ENCODE measurements around the gene ABCC1. TPM values are rescaled to one million over a fixed set of nuclear protein-coding genes. Genes with fewer than 3 reads are reported as not detected.

ABCC1 gene
- total RNA-seq, 1 donor from 2014 or later = 49.8 TPM

DNA sequence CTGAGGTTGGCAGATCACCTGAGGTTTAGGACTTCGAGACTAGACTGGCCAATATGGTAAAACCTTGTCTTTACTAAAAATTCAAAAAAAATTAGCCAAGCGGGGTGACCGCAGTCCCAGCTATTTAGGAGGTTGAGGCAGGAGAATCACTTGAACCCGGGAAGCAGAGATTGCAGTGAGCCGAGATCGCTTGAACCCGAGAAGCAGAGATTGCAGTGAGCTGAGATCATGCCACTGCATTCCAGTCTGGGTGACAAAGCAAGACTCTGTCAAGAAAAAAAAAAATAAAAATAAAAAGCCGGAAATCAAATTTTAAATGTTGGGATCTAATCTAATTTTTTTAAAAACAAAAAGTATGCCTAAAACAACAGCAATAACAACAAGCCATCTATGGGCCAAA is 56.3 kb downstream of the ABCC1 start:
- DNase-seq = no peak
- intact Hi-C loops (cut with micrococcal nuclease) = loop anchor here (1.0 kb wide), 1 partner anchor 20 kb away; no protein-coding TSS in a partner anchor
- ATAC-seq (ENCODE audit: low read depth) = no peak
- TF ChIP-seq, protein P1, sequence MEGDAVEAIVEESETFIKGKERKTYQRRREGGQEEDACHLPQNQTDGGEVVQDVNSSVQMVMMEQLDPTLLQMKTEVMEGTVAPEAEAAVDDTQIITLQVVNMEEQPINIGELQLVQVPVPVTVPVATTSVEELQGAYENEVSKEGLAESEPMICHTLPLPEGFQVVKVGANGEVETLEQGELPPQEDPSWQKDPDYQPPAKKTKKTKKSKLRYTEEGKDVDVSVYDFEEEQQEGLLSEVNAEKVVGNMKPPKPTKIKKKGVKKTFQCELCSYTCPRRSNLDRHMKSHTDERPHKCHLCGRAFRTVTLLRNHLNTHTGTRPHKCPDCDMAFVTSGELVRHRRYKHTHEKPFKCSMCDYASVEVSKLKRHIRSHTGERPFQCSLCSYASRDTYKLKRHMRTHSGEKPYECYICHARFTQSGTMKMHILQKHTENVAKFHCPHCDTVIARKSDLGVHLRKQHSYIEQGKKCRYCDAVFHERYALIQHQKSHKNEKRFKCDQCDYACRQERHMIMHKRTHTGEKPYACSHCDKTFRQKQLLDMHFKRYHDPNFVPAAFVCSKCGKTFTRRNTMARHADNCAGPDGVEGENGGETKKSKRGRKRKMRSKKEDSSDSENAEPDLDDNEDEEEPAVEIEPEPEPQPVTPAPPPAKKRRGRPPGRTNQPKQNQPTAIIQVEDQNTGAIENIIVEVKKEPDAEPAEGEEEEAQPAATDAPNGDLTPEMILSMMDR (IDR thresholded peaks at IDR 0.05) = no peak
- H3K36me3 Mint-ChIP-seq (ENCODE audit: low read depth) = peaks cover 18% of the 10 kb centered on the region
- no peaks in the 10 kb centered on the region for H3K27me3 Mint-ChIP-seq
- no peak overlapping the region for H3K4me3 Mint-ChIP-seq
- H3K4me1 Mint-ChIP-seq = peaks cover 51% of the 10 kb centered on the region
- H3K9me3 Mint-ChIP-seq = no peaks in the 10 kb centered on the region
- peak overlapping the region; percentile 99 for H3K27ac Mint-ChIP-seq
- CTCF ChIA-PET = no interaction called here
- POLR2A ChIA-PET = interaction anchor here (0.7 to 1.3 kb wide), 2 partner anchors 21 to 117 kb away, joined by 4 read pairs; partner anchors contain the start of gene CEP20

DNA sequence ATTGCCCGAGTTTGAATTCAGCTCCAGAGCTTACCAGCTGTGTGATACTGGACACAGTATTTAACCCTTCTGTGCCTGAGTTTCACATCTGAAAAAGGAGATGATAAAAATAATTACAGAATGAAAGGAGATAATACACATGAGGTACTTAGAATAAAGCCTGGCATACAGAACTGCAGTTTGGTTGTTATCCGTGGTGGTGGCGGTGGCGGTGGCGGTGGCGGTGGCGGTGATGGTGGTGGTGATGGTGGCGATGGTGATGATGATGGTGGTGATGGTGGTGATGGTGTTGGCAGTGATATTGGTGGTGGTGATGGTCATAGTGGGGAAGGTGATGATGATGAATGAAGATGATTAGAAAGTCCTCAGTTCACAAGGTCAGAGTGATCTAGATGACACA is 57.2 kb downstream of the ABCC1 start:
- no peaks in the 10 kb centered on the region for H3K9me3 Mint-ChIP-seq
- H3K36me3 Mint-ChIP-seq (ENCODE audit: low read depth) = peaks cover 24% of the 10 kb centered on the region
- H3K27me3 Mint-ChIP-seq = no peaks in the 10 kb centered on the region
- no peak for DNase-seq
- no peak for ATAC-seq (ENCODE audit: low read depth)
- ChIA-PET CTCF (interaction anchor here (1.0 kb wide), 1 partner anchor 121 kb away, joined by 4 read pairs; no protein-coding TSS in a partner anchor), POLR2A (interaction anchor here (0.8 to 3.8 kb wide), 9 partner anchors 8 to 364 kb away, joined by 3 to 37 read pairs (median 4); partner anchors contain the start of genes CEP20 and MARF1)
- peak overlapping the region; percentile 46 for H3K4me3 Mint-ChIP-seq
- intact Hi-C loops (cut with micrococcal nuclease) = loop anchor here (1.0 kb wide), 4 partner anchors 19 to 118 kb away; partner anchors contain the start of gene CEP20
- H3K27ac Mint-ChIP-seq = peak overlapping the region; percentile 99
- TF ChIP-seq, protein P1 (IDR thresholded peaks at IDR 0.05) = no peak
- peaks cover 49% of the 10 kb centered on the region for H3K4me1 Mint-ChIP-seq

DNA sequence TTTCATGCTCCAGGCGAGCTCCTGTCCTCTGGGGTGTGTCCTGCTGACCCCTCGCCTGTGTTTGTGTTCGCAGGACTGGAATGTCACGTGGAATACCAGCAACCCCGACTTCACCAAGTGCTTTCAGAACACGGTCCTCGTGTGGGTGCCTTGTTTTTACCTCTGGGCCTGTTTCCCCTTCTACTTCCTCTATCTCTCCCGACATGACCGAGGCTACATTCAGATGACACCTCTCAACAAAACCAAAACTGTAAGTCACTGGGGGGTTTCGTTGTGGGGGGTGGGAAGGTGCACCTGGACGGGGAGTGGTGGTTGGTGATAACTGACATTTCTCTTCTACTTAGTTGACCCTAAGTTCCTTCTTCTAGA is 58.3 kb downstream of the ABCC1 start:
- peaks cover 31% of the 10 kb centered on the region for H3K36me3 Mint-ChIP-seq (ENCODE audit: low read depth)
- H3K27ac Mint-ChIP-seq = peak overlapping the region; percentile 99
- TF ChIP-seq, protein P1 (IDR thresholded peaks at IDR 0.05) = no peak
- ChIA-PET CTCF (interaction anchor here (1.0 kb wide), 2 partner anchors 120 to 133 kb away, joined by 3 to 4 read pairs; no protein-coding TSS in a partner anchor), POLR2A (interaction anchor here (0.6 to 3.8 kb wide), 8 partner anchors 9 to 365 kb away, joined by 3 to 37 read pairs (median 4); partner anchors contain the start of genes CEP20 and MARF1)
- H3K27me3 Mint-ChIP-seq = no peaks in the 10 kb centered on the region
- H3K4me3 Mint-ChIP-seq = peak overlapping the region; percentile 73
- DNase-seq (peak; percentile 42), ATAC-seq (ENCODE audit: low read depth) (peak; percentile 82)
- H3K4me1 Mint-ChIP-seq = peaks cover 45% of the 10 kb centered on the region
- intact Hi-C loops (cut with micrococcal nuclease) = loop anchor here (1.0 kb wide), 3 partner anchors 46 to 119 kb away; partner anchors contain the start of gene CEP20
- H3K9me3 Mint-ChIP-seq = no peaks in the 10 kb centered on the region

DNA sequence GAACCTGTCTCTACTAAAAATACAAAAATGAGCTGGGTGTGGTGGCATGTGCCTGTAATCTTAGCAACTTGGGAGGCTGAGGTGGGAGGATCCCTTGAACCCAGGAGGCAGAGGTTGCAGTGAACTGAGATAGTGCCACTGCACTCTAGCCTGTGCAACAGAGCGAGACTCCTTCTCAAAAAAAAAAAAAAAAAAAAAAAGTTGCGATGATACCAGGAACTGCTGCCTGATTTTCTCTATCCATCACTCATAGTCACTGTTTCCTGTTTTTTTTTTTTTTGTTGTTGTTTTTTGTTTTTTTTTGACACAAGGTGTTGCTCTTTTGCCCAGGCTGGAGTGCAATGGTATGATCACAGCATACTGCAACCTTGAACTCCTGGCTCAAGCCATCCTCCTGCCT is 59.2 kb downstream of the ABCC1 start:
- DNase-seq = no peak
- peaks cover 40% of the 10 kb centered on the region for H3K36me3 Mint-ChIP-seq (ENCODE audit: low read depth)
- H3K27me3 Mint-ChIP-seq = no peaks in the 10 kb centered on the region
- ChIA-PET CTCF (no interaction called here), POLR2A (interaction anchor here (0.6 to 3.8 kb wide), 3 partner anchors 10 to 120 kb away, joined by 3 to 37 read pairs (median 4); partner anchors contain the start of gene CEP20)
- TF ChIP-seq, protein P1 (IDR thresholded peaks at IDR 0.05) = no peak
- intact Hi-C loops (cut with micrococcal nuclease) = no loop called here
- H3K4me1 Mint-ChIP-seq = peaks cover 47% of the 10 kb centered on the region
- H3K4me3 Mint-ChIP-seq = peak overlapping the region; percentile 48
- ATAC-seq (ENCODE audit: low read depth) = no peak
- H3K27ac Mint-ChIP-seq = peak overlapping the region; percentile 83
- no peaks in the 10 kb centered on the region for H3K9me3 Mint-ChIP-seq

DNA sequence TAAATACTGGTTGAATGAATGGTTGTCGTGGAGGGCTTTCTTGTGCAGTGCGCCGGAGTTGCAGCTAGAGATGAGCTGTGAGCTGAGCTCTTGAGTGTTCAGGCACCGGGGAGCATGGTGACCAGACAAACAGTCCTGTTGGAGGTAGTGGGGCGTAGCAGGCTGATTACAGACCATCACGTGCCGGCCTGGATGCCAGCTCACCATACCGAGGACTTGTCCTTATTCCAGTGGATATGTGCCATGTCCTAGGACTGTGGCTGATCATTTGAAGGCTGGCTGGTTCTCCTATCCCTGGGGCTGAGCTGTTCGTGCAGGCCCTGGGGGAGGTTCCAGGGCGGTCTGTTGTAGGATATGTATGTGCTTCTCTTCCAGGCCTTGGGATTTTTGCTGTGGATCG is 60.0 kb downstream of the ABCC1 start:
- ATAC-seq (ENCODE audit: low read depth) (no peak), DNase-seq (no peak)
- H3K27me3 Mint-ChIP-seq = no peaks in the 10 kb centered on the region
- ChIA-PET POLR2A (interaction anchor here (0.8 to 3.8 kb wide), 2 partner anchors 11 to 121 kb away, joined by 4 to 37 read pairs; partner anchors contain the start of gene CEP20), CTCF (no interaction called here)
- no peak overlapping the region for H3K4me3 Mint-ChIP-seq
- peaks cover 43% of the 10 kb centered on the region for H3K4me1 Mint-ChIP-seq
- TF ChIP-seq, protein P1 (IDR thresholded peaks at IDR 0.05) = no peak
- H3K27ac Mint-ChIP-seq = peak overlapping the region; percentile 83
- no peaks in the 10 kb centered on the region for H3K9me3 Mint-ChIP-seq
- peaks cover 45% of the 10 kb centered on the region for H3K36me3 Mint-ChIP-seq (ENCODE audit: low read depth)
- intact Hi-C loops (cut with micrococcal nuclease) = no loop called here

All from activated B cell treated with CpG ODN at 0.5 μM for 24 hours (primary cell).